Islet of Langerhans (tissue), 1 donor: ENCODE results near the gene PRKN.
"Not testable (repeated sequence)": the region's sequence is repeated elsewhere in the genome, so short reads cannot be mapped to it uniquely, and the experiment has no call there.

Experiments
- FAIRE-seq: peaks from one replicate; lab custom pipeline; 2011; peaks lifted over from hg19 to GRCh38; lab: Jason Lieb, UNC

PRKN gene

GRCh38 chr6:162532283-162533008 is 195.1 kb downstream of the PRKN start:
- no peak for FAIRE-seq

DNA sequence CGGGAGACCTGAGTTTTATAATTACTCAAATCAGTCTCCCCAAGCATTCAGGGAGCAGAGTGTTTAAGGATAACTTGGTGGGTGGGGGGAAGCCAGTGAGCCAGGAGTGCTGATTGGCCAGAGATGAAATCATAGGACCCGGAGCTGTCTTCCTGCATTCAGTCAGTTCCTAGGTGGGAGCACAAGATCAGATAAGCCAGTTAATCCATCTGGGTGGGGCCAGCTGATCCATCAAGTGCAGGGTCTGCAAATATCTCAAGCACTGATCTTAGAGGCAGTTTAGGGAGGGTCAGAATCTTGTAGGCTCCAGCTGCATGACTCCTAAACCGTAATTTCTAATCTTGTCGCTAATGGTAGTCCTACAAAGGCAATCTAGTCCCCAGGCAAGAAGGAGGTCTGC is 196.2 kb downstream of the PRKN start:
- not testable (repeated sequence) for FAIRE-seq

- no peak for FAIRE-seq
These were observed 199.0 kb downstream of the PRKN start for GRCh38 chr6:162528538-162528937.

GRCh38 chr6:162526960-162527359 is 200.6 kb downstream of the PRKN start:
- no peak for FAIRE-seq

DNA sequence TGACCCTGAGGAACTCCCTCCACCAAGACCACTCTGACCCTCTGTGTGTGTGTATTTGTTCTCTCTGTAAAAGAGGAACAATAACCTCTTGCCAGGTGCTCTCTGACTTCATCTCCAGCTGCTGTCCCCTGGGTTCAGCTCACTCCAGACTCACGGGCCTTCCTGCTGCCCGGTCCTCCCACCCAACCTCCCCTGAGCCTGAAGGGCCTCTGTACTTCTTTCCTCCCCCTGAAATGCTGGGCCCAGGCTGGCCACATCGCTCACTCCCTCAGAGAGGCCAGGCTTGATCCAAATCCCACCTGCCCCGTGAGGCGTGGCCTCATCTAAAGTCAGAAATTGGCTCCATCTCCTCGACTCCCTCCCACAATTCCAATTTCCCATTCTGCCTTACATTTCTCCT is 202.4 kb downstream of the PRKN start:
- no peak for FAIRE-seq

- FAIRE-seq, result no peak
These were observed 214.8 kb downstream of the PRKN start for GRCh38 chr6:162512744-162513143.

- FAIRE-seq, result no peak
These were observed 230.2 kb downstream of the PRKN start for GRCh38 chr6:162497389-162497788.

DNA sequence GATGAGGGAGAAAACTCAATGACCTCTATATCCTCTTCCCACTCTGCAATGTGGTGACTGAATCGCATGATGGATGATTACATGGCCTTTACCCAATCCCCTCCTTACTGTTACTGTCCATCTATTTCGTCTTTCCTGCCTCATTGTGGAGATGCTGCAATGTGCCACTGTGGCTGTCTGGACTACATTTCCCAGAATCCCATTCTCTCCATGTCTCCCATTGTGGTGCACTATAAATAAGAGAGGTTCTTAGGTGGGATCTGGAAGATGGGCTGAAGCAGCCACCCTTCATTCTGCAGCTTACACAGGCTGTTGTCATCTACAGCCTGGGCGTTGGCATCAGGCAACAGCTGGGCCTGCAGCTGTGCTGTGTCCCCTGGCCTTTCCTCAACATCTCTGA is 233.6 kb downstream of the PRKN start:
- FAIRE-seq, result no peak

DNA sequence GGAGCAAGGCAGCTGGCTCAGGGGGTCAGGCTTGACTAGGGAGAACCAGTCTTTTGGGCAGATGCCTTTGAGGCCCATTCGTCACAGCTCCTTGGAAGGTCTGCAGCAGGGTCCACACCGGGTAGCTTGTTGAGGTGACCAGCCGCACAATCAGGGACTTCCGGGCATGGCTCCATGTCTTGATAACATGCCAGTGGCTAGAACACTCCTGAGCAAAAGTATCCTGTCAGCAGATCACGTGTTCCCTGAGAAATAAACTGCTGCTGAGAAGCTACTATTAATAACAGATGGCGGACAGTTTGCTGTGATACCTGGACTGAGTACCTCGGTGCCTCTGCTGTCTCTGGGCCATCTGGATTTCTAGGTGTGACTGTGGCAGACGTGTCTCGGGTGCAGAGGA is 235.9 kb downstream of the PRKN start:
- FAIRE-seq, result no peak

DNA sequence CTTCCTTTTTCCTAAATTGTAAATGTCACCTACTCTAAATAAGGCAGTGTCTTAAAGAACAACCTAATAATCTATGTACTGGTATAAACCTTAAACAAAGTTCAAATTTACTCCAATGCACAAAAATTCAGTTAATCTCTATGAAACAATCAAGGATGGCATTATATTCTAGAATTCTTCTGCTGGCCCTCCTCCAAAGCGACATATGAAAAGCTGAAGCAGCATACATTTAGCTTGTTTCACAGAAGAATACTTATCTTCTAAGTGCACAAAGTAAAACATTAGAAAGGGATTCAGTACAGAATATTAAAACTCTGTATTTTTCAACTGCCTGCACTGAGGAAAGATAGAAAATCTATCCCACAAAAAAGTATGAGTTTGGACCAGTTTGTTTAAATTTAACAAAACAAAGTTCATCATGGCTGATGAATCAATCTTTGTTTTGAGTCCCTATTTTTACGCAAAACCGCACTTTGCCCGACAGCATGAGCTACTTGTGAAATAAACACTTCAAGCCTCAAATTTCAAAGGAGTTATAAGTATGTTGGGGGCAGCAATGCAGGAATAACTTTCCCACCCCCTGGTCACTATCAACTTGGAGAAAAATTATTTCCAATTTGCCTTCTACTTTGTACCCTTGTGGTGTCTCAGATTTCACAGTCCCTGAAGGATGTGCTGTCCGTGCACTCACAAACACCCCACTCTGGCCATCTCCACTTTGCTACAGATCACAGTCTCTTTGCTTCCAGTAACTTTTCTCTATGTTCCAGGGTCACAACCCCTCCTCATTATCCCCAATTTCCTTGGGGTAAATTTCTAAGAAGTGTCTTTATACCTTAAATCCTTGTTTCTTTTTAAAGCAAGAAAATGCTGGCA is 238.2 kb downstream of the PRKN start:
- FAIRE-seq, result no peak

GRCh38 chr6:162488444-162488843 is 239.1 kb downstream of the PRKN start:
- FAIRE-seq, result no peak

DNA sequence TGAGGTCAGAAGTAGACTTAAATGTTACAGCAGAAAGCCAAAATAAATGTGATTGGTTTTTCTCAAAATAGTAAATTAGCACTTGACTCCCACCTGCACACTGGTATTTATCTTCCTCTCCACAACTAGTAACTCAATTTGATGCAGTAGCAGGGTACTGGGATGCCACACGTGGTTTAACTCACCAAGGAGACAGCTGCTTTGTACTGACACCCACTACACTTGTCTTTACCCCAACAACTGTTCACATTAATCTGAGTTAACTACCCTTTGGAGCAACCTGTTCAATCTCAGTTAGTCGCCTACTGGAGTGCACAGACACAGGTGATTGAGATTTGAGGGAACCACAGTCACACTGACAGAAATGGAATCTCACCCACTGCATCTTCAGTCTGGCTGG is 242.1 kb downstream of the PRKN start:
- no peak for FAIRE-seq

GRCh38 chr6:162481938-162482337 is 245.6 kb downstream of the PRKN start:
- no peak for FAIRE-seq

DNA sequence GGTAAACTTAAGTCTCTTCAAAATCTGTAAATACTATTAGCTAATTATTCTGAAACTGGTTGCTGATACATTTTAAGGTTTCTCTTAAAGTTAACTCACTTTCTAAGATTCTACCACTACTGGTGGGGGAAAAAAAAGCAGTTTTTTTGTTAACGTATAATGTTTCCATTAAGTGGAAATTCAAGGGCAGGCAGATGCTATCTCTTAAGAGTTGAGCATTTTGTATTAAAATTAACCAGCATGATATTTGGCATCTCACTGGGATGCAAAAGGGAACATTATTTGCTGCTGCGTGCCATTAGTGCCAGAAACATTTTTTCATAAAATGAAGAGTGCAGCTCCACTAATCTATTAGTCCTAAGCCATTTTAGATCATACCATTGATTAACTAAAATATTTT is 246.2 kb downstream of the PRKN start:
- FAIRE-seq, result no peak

DNA sequence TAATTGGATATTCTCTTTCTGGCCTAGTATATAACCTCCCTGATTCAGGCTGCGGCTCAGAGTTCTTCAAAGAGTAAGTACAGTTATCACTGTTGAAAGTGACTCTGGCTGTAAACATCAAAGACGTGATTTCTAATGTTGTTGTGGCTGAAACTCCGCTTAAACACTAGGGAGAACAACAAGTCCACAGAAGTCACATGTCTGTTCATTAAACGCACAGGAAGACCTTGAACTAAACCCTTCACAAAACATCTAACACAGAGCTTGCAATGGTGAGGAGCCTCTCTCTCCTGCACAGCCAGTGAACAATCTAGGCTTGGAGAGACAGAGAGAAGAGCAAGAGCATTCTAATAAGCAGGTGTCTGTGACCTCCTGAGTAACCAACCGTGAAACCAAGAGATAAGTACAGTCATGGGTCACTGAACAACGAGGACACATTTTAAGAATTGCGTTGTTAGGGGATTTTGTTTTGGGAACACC is 249.3 kb downstream of the PRKN start:
- FAIRE-seq, result no peak

GRCh38 chr6:162474722-162475121 is 252.8 kb downstream of the PRKN start:
- no peak for FAIRE-seq

DNA sequence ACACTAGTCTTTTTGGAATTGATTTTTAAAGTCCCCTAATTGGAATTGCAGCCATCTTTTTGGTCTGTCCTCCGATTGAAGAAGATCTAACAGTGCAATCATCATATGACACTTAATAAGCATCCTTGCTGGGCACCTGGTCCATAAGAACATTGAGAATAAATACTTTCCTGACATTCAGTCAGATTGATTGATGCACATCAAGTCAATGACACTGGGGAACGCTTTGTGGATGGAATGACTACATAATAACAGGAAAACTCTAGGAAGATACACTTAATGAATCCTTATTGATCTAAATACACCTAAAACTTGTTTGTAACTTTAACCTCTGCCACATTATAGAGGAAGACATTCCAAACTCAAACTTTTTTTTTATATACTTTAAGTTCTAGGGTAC is 255.7 kb downstream of the PRKN start:
- no peak for FAIRE-seq

DNA sequence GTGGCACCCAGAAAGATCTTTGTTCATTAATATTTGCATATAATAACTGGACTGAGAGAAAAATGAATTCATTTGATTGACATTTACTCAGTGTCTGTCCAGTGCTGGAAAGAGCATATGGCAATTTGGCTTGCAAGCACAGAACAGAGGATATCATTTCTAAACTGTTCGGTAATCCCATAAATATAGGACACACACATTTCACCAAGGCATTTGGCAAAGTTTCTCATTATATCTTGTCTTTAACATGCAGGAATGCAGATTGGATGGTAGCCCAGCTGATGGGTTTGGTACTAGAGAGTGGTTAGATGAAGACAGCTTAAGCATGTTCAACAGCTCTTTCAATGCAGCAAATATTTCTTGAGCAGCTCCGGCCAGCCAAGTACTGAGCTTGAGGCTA is 259.2 kb downstream of the PRKN start:
- no peak for FAIRE-seq

- FAIRE-seq, result no peak
These were observed 259.9 kb downstream of the PRKN start for GRCh38 chr6:162467679-162468078.

DNA sequence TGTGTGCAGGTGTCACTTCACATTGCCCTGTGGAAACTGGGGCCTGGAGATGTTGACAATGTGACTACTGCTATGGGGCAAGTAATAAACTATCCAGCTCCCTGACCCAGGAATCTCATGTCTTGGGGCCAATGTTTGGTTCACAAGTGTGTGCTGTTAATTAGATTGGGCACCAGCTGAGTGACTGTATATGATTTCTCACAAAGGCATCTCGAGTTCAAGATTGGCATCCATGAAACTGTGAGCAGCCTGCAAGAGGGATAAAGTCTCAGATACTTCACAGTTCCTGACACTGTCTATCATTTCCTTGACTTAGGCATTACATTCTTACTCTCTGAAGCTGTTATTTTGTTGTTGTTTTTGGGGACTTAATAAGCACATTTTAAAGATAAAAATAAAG is 264.0 kb downstream of the PRKN start:
- no peak for FAIRE-seq

GRCh38 chr6:162459985-162460384 is 267.6 kb downstream of the PRKN start:
- no peak for FAIRE-seq

DNA sequence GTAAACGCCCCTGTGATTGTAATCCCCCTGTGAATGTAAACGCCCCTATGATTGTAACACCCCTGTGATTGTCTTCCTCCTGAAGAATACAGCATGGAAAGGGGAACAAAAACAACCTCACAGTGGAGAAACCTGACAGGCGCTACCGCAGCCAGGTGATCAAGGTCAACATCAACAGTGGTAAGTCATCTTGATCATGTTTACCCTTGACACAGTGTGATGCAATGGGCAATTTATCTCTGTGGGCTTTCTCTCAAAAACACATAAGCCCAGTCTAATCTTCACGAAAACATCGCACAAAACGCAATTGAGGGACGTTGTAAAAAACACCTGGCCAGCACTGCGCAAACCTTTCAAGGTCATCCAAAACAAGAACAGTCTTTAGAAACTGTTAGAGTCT is 277.2 kb downstream of the PRKN start:
- no peak for FAIRE-seq

DNA sequence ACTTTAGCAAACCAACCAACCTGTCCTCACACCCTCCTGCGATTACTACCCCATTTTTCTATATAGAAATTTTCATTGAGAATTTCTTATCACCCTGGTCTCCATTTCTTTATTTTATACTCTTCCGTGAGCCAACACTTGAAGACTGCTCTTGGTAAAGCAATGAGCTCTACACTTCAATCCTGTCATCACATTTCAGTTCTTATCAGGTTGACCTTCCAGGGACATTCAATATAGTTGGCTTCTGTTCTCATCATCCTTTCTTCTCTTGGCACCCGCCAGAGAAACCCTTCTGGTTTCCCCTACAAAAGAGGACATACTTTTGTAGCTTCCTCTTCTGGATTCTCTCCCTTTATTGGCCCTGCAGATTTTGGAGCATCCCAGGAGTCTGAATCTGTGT is 279.3 kb downstream of the PRKN start:
- no peak for FAIRE-seq

GRCh38 chr6:162443101-162443500 is 284.5 kb downstream of the PRKN start:
- no peak for FAIRE-seq
